Nephron (organoid): ENCODE results near the gene SPSB4.

ENCODE experiments used
- H3K27ac Mint-ChIP-seq, 3 experiments: 2 replicates each; pipeline ENCODE4 v1.8.0; 2020; ENCODE audit warnings: mixed read lengths in 3 of 3, mild to moderate bottlenecking in 2 of 3, moderate library complexity in 1 of 3
- H3K27me3 Mint-ChIP-seq: 2 replicates; pipeline ENCODE4 v1.8.0; 2021; ENCODE audit warnings: low read depth, mild to moderate bottlenecking, moderate library complexity, mixed read lengths
- H3K36me3 Mint-ChIP-seq: 2 replicates; pipeline ENCODE4 v1.8.0; 2020; ENCODE audit warnings: low read depth, mixed read lengths
- H3K4me1 Mint-ChIP-seq: 2 replicates; pipeline ENCODE4 v1.8.0; 2020; ENCODE audit warnings: mixed read lengths
- H3K4me3 Mint-ChIP-seq, 3 experiments: 2 replicates each; pipeline ENCODE4 v1.8.0; 2020; ENCODE audit warnings: mild to moderate bottlenecking in 3 of 3, mixed read lengths in 3 of 3, moderate library complexity in 2 of 3
- H3K9me3 Mint-ChIP-seq: 2 replicates; pipeline ENCODE4 v1.8.0; 2020; ENCODE audit warnings: mixed read lengths
- CTCF ChIP-seq, 3 experiments: fragments of 200-600 bp; sonication (generic); IDR thresholded peaks; one replicate each; pipeline ENCODE4 v1.5.0; 2021; ENCODE audit warnings: antibody characterized with exemption in 3 of 3; ENCODE audit not compliant: unreplicated experiment in 3 of 3

Gene SPSB4

GRCh38 chr3:141152801-141153678 lies 101.9 kb downstream of the SPSB4 start:
- no peaks in the 10 kb centered on the region for H3K27me3 Mint-ChIP-seq

DNA sequence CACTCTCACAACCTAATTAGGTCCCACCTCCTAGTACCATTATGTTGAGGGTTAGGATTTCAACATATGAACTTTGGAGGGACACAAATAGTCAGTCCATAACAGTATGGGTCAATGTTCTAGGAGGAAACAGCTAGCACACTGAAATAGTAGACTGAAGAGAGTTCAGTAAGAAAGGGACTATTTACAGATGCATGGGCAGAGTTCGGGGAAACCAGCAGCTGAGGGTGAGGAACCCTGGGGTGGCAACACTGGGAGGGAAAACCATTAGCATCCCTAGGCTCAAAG lies 102.5 kb downstream of the SPSB4 start:
- no peaks in the 10 kb centered on the region for H3K27me3 Mint-ChIP-seq

More at GRCh38 chr3:141152801-141153678, 101.9 kb downstream of the SPSB4 start:
- peaks cover 24% of the 10 kb centered on the region for H3K4me1 Mint-ChIP-seq
- no peak for TF ChIP-seq CTCF (IDR thresholded peaks at IDR 0.05; ENCODE audit: unreplicated experiment in 3 of 3)
- H3K27ac Mint-ChIP-seq, result no peak overlapping the region
- H3K4me3 Mint-ChIP-seq, result no peak overlapping the region
- H3K36me3 Mint-ChIP-seq, result peaks cover 19% of the 10 kb centered on the region
- peaks cover 4% of the 10 kb centered on the region for H3K9me3 Mint-ChIP-seq

DNA sequence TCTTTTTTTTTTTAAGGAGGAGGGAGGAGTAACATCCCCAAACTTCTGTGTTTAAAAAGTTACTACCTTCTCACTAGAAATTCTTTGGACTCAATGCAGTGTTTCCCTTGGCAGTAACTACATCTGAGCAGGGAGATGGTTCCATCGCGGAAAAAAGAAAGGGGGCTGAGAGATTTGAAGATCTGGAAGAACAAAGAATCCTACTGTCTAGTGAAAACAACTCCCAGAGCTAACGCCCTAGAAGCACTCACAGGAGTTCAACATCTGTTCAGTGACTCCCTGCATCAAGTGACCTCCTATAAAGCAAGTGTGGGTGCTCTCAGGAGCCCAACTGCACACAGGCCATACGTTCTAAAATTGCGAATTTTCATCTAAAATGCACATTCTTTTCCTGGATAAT lies 113.7 kb downstream of the SPSB4 start:
- Mint-ChIP-seq H3K36me3 (peaks cover 37% of the 10 kb centered on the region), H3K27ac (peak overlapping the region; percentile 38 to 79 (median 65)), H3K4me1 (no peaks in the 10 kb centered on the region), H3K4me3 (no peak overlapping the region), H3K9me3 (peaks cover 47% of the 10 kb centered on the region), H3K27me3 (no peaks in the 10 kb centered on the region)
- no peak for TF ChIP-seq CTCF (IDR thresholded peaks at IDR 0.05; ENCODE audit: unreplicated experiment in 3 of 3)

More for the DNA sequence above, 102.5 kb downstream of the SPSB4 start:
- Mint-ChIP-seq H3K4me3 (no peak overlapping the region), H3K4me1 (peaks cover 24% of the 10 kb centered on the region), H3K9me3 (peaks cover 9% of the 10 kb centered on the region), H3K36me3 (peaks cover 20% of the 10 kb centered on the region), H3K27ac (no peak overlapping the region)
- TF ChIP-seq CTCF (IDR thresholded peaks at IDR 0.05; ENCODE audit: unreplicated experiment in 3 of 3), result no peak

GRCh38 chr3:141167681-141168080 lies 116.5 kb downstream of the SPSB4 start:
- Mint-ChIP-seq H3K4me3 (no peak overlapping the region), H3K36me3 (peaks cover 20% of the 10 kb centered on the region), H3K9me3 (peaks cover 23% of the 10 kb centered on the region), H3K27ac (no peak overlapping the region), H3K27me3 (no peaks in the 10 kb centered on the region), H3K4me1 (no peaks in the 10 kb centered on the region)
- TF ChIP-seq CTCF (IDR thresholded peaks at IDR 0.05; ENCODE audit: unreplicated experiment in 3 of 3), result no peak

DNA sequence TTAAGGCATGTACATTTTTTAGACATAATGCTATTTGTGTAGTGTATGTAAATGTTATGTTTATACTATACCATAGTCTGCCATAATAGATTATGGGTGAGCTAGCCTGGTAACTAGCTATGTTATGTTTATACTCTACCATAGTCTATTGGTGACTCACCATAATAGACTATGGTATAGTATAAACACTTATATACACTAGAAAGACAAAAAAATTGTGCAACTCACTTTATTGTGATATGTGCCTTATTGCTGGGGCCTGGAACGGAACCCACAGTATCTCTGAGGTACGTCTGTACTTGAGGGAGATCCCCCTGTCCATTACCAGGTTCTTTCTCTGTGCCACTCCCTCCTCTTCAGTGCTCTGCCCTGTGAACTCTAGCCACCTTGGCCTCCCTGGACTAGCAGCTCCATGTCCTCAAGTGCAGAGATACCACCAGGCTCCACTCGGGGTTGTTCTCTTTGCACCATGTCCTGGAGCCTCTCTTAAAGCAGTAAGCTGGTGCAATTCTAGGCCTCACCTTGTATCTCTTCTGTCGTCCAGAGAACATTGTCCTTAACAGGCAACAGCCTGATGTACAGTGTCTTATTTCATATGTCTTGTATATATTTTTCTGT lies 119.6 kb downstream of the SPSB4 start:
- Mint-ChIP-seq H3K27ac (no peak overlapping the region), H3K4me3 (no peak overlapping the region), H3K9me3 (peaks cover 13% of the 10 kb centered on the region), H3K36me3 (peaks cover 14% of the 10 kb centered on the region), H3K4me1 (no peaks in the 10 kb centered on the region), H3K27me3 (no peaks in the 10 kb centered on the region)
- TF ChIP-seq CTCF (IDR thresholded peaks at IDR 0.05; ENCODE audit: unreplicated experiment in 3 of 3), result no peak
